Activated CD8-positive, alpha-beta memory T cell treated with anti-CD3 and anti-CD28 coated beads for 4 hours (primary cell): ENCODE measurements around the gene TPP2.

Source experiments
- DNase-seq, 2 donors: peaks; one replicate each; pipeline ENCODE4 v3.0.0-alpha.2; 2020; ENCODE audit warnings: low read depth in 2 of 2

TPP2 gene

DNA sequence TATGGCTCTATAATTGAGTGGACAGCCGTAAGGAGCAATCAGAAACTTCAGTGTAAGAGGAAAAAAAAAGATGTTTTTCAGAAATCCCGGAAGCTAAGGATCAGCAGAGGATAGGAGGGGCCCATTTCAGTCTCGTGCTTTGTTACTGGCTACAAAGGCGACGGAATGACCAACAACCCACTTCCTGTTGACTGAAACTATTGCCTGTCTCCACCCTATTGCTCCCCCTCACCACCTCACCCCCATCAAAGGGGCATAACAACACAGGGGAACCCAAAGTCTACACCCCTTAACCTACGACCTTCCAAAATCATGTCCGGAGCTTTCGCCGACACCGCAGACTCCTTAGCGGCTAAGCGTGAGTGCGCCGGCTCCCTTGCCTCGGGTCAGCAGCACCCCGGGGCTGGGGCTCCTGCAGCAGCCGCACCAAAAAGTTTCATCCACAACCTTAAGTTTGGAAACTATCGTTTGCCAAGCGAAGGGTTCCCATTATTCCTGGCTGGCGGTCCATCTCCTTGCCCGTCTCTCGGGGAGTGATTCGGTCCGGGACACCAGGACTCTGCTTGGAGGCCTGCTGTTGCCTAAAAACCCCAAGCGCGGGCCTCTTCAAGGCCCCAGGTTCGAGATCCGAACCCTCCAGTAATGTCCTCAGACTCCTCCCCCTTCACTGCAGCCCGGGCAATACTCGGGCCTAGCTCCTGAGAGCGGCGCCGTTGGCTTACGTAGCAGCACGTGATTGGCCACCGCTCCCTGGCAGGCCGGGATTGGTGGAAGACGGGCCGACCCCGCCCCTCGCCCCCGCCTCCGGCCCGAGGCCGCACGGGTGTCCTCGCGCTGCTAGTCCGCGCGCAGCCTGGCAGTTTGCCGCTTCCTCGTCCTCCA lies at the start of gene TPP2:
Gene TPP2, plus strand, starts transcription at position 840 of the 882 bp plus-strand sequence. CDS start 53 bp downstream, outside the sequence.
- DNase-seq: peak; percentile 97 to 98

GRCh38 chr13:102548811-102549210 lies 48.0 kb upstream of the TPP2 start:
- DNase-seq: no peak

DNA sequence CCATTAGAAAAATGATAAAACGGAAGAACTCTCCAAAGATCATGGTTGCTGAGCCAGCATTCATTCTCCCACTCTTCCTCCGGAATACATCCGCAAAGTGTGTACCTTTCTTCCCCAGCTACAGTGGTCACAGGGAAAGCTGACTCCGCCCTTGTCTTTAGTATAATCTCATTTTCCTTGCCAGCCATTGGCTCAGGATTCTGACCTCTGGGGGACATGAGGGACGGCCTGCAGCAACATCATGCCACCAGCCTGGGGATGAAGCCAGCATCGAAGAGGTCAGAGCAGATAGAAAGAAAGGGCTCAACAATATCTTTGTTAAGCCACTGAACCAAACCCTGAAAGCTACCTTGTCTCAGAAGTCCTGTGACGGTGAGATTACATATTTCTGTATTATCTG lies 46.3 kb upstream of the TPP2 start:
- DNase-seq: no peak

DNA sequence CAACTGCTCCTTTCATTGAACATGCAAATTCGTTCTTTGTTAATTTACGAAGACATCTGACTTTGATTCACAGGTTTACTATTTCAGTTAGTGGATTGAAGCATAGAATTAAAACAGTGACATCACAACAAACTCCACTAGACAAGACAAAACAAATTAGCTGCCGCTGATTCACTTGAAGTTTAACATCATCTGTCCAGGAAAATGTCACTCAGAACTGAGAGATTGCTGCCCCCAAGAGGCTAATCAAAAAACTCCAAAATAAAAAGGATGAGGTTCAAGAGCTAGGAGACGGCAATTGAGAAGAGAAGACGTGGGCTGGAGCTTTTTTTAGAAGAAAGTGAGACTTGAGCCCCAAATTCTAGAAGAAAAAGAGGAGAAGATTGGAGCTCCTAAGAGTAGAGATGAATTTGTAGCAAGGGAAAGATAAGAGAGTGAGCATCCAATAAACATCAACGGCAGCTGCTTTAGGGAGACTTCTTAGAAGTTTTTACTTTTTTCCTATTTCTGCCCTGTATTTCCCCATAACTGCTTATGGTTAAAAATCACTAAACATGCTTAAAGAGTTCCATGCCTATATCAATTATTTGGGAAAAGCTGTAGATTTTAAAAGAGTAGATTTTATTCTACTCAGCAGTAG lies 40.8 kb upstream of the TPP2 start:
- no peak for DNase-seq

GRCh38 chr13:102556806-102557205 lies 40.0 kb upstream of the TPP2 start:
- no peak for DNase-seq

- no peak for DNase-seq
Measured at GRCh38 chr13:102558029-102558428, 38.8 kb upstream of the TPP2 start.

GRCh38 chr13:102561933-102562332 lies 34.9 kb upstream of the TPP2 start:
- no peak for DNase-seq

DNA sequence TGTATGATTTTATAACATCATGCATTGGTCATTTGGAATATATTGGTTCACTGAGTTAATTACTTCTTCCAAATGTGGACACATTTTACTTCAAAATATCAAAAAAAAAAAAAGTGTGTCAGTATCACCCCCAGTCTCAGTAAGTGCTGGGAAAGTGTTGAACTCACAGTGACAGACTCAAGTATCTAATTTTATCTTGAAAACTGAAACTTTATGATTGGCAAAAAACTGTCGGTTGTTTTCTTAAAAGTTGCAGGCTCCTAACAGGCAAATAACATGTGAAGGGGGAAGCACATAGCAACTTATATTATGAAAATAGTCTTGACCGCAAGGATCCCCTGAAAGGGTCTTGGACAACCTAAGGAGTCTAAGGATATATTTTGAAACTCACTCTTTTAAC lies 33.5 kb upstream of the TPP2 start:
- no peak for DNase-seq

- no peak for DNase-seq
Measured at GRCh38 chr13:102564564-102564963, 32.2 kb upstream of the TPP2 start.

GRCh38 chr13:102566513-102566912 lies 30.3 kb upstream of the TPP2 start:
- DNase-seq: no peak

DNA sequence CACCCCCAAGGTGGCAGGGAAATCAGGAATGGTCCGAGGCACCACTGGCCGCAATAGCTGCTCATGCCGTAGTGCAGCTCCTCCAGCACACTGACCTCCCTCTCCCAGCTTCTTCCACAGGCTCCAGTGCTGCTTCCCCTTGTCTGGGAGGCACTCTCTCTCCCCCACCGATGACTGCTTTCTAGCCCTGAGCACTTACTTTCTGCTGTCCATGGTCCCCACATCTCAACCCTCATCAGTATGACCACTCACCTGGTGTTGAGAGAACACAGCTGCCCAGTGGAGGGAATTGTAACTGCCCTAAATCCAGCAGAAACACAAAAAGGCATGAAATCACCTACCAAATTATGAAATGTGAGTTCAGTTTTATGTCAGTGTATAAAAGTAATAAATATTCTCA lies 28.9 kb upstream of the TPP2 start:
- DNase-seq: no peak

DNA sequence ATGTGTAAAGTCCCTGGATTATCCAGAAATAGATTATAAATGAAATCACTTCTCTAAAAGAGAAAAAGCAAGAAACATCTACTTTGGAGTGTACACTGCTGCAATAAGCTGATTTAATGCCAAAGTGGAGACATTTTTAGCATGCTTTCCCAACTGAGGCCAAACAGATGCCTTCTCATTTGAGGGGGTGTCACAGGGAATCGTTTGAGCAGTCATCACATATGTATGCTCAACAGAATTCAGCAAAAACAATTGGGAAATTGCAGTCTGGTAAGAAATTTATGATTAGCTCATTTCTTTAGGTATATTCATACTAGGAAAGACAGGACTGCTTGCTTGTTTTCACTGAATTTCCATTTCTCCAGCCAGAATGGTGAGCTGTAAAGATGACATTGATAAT lies 27.3 kb upstream of the TPP2 start:
- no peak for DNase-seq

DNA sequence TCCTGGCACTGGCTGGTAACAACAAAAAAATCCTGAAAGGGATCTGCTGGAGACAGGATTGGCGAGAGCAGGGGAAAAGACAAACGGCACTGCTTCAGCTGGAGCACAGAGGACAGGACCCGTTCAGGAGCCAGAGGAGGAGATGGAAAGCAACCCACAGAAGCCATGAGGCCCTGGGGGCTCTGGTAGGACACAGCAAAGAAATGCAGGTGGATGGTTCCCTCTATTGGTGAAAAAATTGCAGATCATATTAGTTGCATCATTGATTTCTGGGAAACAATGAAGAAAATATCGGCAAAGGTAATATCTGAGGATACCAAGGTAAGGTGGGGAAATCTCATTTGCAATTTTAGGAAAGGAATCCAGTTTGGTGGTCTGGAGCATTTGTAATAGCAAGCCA lies 25.7 kb upstream of the TPP2 start:
- no peak for DNase-seq

DNA sequence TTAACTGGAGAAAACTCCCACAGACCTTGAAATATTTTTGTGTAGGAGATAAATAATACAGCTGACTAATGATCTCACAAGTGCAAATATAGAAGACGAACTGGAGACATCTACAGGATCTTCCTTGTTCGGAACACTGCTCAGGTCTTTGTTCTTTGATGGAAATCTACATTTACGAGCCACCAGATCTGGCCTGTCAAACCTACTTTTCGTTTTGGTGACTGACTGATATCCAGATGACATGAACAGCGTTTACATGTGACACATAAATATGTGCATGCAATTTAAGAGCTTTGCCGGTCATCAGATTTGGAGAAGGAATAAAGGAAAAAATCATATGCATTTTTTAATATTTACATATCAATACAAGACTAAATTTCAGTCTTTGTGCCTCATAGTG lies 24.5 kb upstream of the TPP2 start:
- no peak for DNase-seq

GRCh38 chr13:102580552-102581169 lies 16.1 kb upstream of the TPP2 start:
- DNase-seq: no peak

DNA sequence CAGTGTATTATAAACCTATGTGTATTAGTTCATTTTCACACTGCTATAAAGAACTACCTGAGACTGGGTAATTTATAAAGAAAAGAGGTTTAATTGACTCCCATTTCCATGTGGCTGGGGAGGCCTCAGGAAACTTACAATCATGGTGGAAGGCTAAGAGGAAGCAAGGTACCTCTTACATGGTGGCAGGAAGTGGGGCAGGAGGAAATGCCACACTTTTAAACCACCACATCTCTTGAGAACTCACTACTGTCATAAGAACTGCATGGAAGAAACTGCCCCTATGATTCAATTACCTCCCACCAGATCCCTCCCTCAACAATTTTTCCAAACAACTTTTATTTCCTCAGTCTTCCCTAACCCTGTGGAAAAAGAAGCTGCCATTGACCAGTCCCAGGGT lies 14.5 kb upstream of the TPP2 start:
- DNase-seq: no peak

DNA sequence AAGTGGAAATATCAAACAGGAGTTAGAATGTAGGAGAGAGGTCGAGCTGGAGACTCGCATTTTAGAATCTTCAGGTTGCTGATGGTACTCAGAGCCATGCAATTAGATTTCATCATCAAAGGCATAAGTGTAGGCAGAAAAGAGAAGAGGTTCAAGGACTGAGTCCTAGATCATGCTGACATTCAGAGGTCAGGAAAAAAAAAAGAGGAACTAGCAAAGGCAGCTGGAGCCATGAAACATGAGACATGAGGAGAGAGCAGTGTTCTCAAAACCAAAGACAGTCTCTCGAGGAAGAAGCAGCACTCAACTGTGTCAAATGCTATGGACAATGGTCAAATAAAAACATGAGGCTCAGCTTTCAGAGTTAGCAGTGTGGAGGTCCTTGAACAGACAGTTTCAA lies 12.4 kb upstream of the TPP2 start:
- no peak for DNase-seq

DNA sequence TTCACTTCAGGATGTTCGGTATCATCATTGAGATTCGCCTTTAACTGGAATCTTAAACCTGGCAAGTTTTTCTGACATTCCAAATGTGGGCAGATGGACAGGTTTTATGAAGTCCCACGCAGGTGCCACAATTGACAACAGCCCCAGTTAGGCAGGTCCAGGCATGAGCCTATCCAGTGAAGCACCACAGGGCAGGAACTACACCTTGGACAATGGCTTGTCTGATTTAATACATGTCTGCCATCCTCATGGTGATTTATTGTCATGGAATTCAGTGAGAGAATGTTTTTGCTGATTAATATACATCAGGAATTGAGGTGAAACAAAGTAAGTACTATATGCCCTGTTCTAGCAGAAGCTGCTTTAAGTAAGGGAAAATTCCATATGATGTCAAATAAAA lies 10.2 kb upstream of the TPP2 start:
- DNase-seq: no peak

GRCh38 chr13:102587916-102588315 lies 8.9 kb upstream of the TPP2 start:
- DNase-seq: no peak

DNA sequence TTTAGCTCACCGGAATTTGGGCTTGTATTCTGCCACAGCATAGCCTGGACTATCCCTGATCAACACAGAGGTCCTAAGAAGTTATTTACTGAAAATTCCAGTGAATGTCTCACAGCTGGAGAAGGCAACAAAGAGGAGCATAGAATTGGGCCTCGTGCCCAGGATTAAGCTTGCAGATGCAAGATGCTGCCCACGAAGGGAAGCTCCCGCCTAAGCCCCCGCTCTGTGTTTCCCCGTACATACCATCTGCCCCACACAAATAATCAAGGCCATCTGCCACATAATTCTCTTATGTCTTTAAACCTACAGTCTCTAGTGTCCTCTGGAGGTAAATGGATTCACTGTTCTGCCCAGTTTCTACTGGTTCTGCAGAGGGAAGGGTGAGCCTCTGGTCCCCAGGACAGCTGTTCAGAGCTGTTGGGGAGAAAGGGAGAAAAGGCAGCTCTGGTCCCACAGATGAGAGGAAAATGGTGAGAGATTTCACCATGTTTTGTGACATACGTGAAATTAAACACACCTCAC lies 7.4 kb upstream of the TPP2 start:
- no peak for DNase-seq

- DNase-seq: peak; percentile 51 to 59
Measured at GRCh38 chr13:102591988-102592781, 4.6 kb upstream of the TPP2 start.

DNA sequence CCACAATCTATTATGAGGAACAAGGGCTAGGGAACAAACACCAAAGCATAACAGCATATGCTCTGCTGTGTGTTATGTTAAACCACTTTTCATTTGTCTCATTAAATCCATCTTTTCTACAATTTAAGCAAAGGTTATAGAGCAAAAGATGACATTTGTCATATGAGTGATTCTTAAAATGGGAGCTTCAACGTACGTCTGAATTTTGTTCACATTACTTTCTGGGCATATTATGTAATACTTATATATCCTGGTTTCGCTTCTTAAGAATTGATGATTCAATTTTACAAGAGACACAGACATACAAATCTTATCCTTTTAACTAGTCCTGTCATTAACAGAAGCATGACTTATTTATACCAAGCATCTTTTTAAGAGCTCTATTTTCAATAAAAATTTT lies 3.3 kb upstream of the TPP2 start:
- DNase-seq: no peak
